Activated T-helper 2 cell treated with anti-CD3 and anti-CD28 coated beads, Interferon-gamma antibody, Interleukin-2, Interleukin-4, amounts not matched to agents 10 μg/mL and 5 μg/mL and 100 μg/mL, durations not matched to agents 14 hours and 24 hours and 36 hours (primary cell): ENCODE data around the gene CEP72. TPM values are rescaled to one million over a fixed set of nuclear protein-coding genes. Genes with fewer than 3 reads are reported as not detected.
"Not testable (repeated sequence)": the region's sequence is repeated elsewhere in the genome, so short reads cannot be mapped to it uniquely, and the experiment has no call there.

Experiments
- DNase-seq: peaks from one replicate; pipeline ENCODE4 v3.0.0; 2021; ENCODE audit warnings: low spot score
- H3K27ac Mint-ChIP-seq: one replicate; pipeline ENCODE4 v1.8.0; 2021; ENCODE audit warnings: mixed read lengths
- H3K27me3 Mint-ChIP-seq: one replicate; pipeline ENCODE4 v1.8.0; 2021; ENCODE audit warnings: low read depth, mixed read lengths
- H3K36me3 Mint-ChIP-seq: one replicate; pipeline ENCODE4 v1.8.0; 2021; ENCODE audit warnings: low read depth, mixed read lengths
- H3K4me1 Mint-ChIP-seq: one replicate; pipeline ENCODE4 v1.8.0; 2021; ENCODE audit warnings: low read depth, mixed read lengths
- H3K4me3 Mint-ChIP-seq: one replicate; pipeline ENCODE4 v1.8.0; 2021; ENCODE audit warnings: low read depth, mild to moderate bottlenecking, moderate library complexity, mixed read lengths
- H3K9me3 Mint-ChIP-seq: one replicate; pipeline ENCODE4 v1.8.0; 2021; ENCODE audit warnings: mixed read lengths
- intact Hi-C: fragments of 100-400 bp; cut with micrococcal nuclease; formaldehyde crosslinking; loops from one replicate; pipeline ENCODE4 v1.15.1; 2023
- total RNA-seq: library from RNA; stranded (reverse); gene quantifications from 2 replicates; pipeline ENCODE4 v1.2.3, GENCODE V29; 2022

CEP72 gene
- total RNA-seq, 1 donor from 2014 or later, result 30.2 TPM

GRCh38 chr5:673831-674629, 61.9 kb downstream of the CEP72 start:
- Mint-ChIP-seq H3K4me1 (peaks cover 4% of the 10 kb centered on the region), H3K27me3 (no peaks in the 10 kb centered on the region), H3K9me3 (no peaks in the 10 kb centered on the region), H3K4me3 (no peak overlapping the region), H3K36me3 (no peaks in the 10 kb centered on the region), H3K27ac (no peak overlapping the region)
- DNase-seq, result no peak
- intact Hi-C loops, result loop anchor here (5.0 kb wide), 1 partner anchor 228 kb away; no protein-coding TSS in a partner anchor

- H3K27ac Mint-ChIP-seq, result no peak overlapping the region
- no peaks in the 10 kb centered on the region for H3K36me3 Mint-ChIP-seq
- no peak overlapping the region for H3K4me3 Mint-ChIP-seq
- H3K4me1 Mint-ChIP-seq, result peaks cover 4% of the 10 kb centered on the region
- no peaks in the 10 kb centered on the region for H3K27me3 Mint-ChIP-seq
- H3K9me3 Mint-ChIP-seq, result no peaks in the 10 kb centered on the region
- DNase-seq, result no peak
- intact Hi-C loops, result loop anchor here (5.0 kb wide), 1 partner anchor 228 kb away; no protein-coding TSS in a partner anchor
Measured at GRCh38 chr5:674630-675011, 62.5 kb downstream of the CEP72 start.

- no peak for DNase-seq
- H3K9me3 Mint-ChIP-seq, result no peaks in the 10 kb centered on the region
- no peak overlapping the region for H3K27ac Mint-ChIP-seq
- intact Hi-C loops, result no loop called here
- no peak overlapping the region for H3K4me3 Mint-ChIP-seq
- peaks cover 4% of the 10 kb centered on the region for H3K4me1 Mint-ChIP-seq
- no peaks in the 10 kb centered on the region for H3K36me3 Mint-ChIP-seq
- no peaks in the 10 kb centered on the region for H3K27me3 Mint-ChIP-seq
Measured at GRCh38 chr5:675111-675870, 63.2 kb downstream of the CEP72 start.

GRCh38 chr5:675871-676698, 63.9 kb downstream of the CEP72 start:
- Mint-ChIP-seq H3K36me3 (no peaks in the 10 kb centered on the region), H3K27ac (no peak overlapping the region), H3K4me3 (no peak overlapping the region), H3K27me3 (no peaks in the 10 kb centered on the region), H3K4me1 (peaks cover 4% of the 10 kb centered on the region), H3K9me3 (no peaks in the 10 kb centered on the region)
- intact Hi-C loops, result no loop called here
- DNase-seq, result no peak

GRCh38 chr5:676699-677076, 64.5 kb downstream of the CEP72 start:
- Mint-ChIP-seq H3K4me1 (peaks cover 4% of the 10 kb centered on the region), H3K27me3 (no peaks in the 10 kb centered on the region), H3K27ac (no peak overlapping the region), H3K4me3 (no peak overlapping the region), H3K9me3 (no peaks in the 10 kb centered on the region), H3K36me3 (no peaks in the 10 kb centered on the region)
- no peak for DNase-seq
- intact Hi-C loops, result no loop called here

DNA sequence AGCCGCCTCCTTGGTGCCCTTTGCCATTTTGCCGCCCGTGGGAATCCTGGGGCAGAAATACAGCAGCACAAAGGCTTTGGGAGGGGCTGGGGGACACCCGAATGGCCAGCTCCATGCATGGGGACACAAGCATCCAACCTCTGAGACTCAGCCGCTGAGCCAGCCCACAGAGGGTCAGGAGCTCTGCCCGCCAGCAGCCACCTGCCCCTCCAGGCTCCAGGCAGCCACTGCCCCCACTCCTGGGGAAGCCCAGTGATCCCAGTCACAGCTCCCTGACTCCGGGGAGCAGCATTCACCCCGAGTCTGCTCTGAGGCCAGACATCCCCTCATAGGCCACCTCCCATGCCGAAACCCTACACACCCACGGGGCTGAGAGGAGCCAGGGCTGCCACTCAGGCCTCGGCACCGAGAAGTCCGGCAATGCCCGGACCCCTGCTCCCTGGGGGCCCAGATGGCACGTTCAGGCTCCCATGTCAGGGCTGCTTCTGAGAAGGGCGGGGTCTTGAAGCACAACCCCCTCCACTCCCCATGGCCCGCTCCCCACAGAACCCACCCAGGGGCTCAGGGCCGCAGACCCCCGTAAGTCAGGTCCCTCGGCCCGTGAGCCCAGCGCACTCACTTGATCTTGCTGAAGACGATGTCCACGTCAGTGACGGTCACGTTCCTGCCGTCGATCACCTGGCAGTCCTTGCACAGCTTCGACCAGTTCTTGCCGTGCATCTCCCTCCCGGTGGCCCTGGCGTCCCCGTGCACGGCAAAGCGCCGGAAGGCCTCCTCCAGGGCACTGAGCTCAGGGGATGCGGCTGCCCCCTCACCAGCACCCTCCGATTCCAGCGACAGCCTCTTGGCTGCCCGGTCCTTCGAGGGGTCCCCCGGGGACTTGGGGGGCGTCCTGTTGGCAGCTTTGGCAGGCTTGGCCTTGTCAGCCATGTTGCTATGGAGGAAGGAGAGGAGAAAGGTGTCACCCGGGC, 65.3 kb downstream of the CEP72 start:
- no peak for DNase-seq
- intact Hi-C loops, result no loop called here

DNA sequence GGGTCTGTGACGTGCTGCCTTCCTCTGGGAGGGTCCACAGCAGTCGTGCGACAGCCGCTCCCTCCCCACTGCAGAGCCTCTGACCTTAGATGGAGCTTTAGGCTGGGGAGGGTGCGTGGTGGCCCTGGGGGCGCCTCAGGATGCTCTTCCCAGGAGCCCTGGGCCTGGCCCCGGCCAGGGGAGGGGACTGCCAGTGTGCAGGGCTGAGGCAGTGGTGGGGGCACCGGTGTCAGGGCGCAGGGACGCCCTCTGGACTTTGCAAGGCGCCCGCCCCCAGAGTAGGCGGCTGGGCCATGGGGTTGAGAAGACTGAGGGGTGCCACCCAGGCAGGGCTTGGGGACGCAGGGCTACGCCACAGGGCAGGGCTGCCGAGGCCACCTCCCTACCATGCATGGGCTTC, 66.4 kb downstream of the CEP72 start:
- DNase-seq, result not testable (repeated sequence)

More for the DNA sequence above, 65.3 kb downstream of the CEP72 start:
- Mint-ChIP-seq H3K27ac (no peak overlapping the region), H3K9me3 (no peaks in the 10 kb centered on the region), H3K4me3 (no peak overlapping the region), H3K4me1 (peaks cover 4% of the 10 kb centered on the region), H3K36me3 (no peaks in the 10 kb centered on the region), H3K27me3 (no peaks in the 10 kb centered on the region)

GRCh38 chr5:679166-679895, 67.2 kb downstream of the CEP72 start:
- H3K4me1 Mint-ChIP-seq, intact Hi-C loops, DNase-seq, H3K36me3 Mint-ChIP-seq, H3K27me3 Mint-ChIP-seq, H3K4me3 Mint-ChIP-seq, H3K27ac Mint-ChIP-seq, H3K9me3 Mint-ChIP-seq: not testable (repeated sequence)

More for the DNA sequence above, 66.4 kb downstream of the CEP72 start:
- H3K27me3 Mint-ChIP-seq, H3K4me1 Mint-ChIP-seq, H3K9me3 Mint-ChIP-seq, intact Hi-C loops, H3K36me3 Mint-ChIP-seq, H3K4me3 Mint-ChIP-seq, H3K27ac Mint-ChIP-seq: not testable (repeated sequence)

- H3K27me3 Mint-ChIP-seq, H3K9me3 Mint-ChIP-seq, H3K4me1 Mint-ChIP-seq, H3K4me3 Mint-ChIP-seq, H3K27ac Mint-ChIP-seq, H3K36me3 Mint-ChIP-seq, DNase-seq: not testable (repeated sequence)
- intact Hi-C loops, result loop anchor here (5.0 kb wide), 1 partner anchor 97 kb away; no protein-coding TSS in a partner anchor
Measured at GRCh38 chr5:680118-680795, 68.1 kb downstream of the CEP72 start.

DNA sequence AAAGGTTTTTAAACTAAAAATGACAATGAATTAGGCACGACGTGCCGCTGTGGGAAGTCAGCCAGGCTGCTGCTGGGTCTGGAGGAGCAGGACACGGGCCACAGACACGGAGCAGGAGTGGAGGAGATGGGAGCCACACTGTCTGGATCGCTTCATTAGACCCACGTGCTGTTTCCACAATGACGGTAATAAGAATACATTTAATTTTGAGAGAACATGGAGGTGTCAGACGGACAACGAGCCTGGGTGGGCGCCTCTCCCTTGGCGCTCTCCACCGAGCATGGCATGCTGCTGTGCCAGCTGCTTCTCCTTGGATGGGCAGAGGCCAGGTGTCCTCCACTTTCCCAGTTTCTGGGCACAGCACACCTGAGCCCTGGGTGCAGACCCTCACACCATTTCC, 68.7 kb downstream of the CEP72 start:
- H3K27ac Mint-ChIP-seq, H3K4me1 Mint-ChIP-seq, H3K36me3 Mint-ChIP-seq, H3K27me3 Mint-ChIP-seq, H3K4me3 Mint-ChIP-seq, H3K9me3 Mint-ChIP-seq, DNase-seq: not testable (repeated sequence)
- intact Hi-C loops, result loop anchor here (5.0 kb wide), 1 partner anchor 96 kb away; no protein-coding TSS in a partner anchor
